RPMI8226 (cell line): ENCODE results near the gene CPA5.
A peak's percentile ranks its signal among the peaks of the same experiment; 100 is the strongest.

Source experiments
- DNase-seq: peaks from one replicate; pipeline ENCODE4 v3.0.0-alpha.2; 2015

The CPA5 gene

DNA sequence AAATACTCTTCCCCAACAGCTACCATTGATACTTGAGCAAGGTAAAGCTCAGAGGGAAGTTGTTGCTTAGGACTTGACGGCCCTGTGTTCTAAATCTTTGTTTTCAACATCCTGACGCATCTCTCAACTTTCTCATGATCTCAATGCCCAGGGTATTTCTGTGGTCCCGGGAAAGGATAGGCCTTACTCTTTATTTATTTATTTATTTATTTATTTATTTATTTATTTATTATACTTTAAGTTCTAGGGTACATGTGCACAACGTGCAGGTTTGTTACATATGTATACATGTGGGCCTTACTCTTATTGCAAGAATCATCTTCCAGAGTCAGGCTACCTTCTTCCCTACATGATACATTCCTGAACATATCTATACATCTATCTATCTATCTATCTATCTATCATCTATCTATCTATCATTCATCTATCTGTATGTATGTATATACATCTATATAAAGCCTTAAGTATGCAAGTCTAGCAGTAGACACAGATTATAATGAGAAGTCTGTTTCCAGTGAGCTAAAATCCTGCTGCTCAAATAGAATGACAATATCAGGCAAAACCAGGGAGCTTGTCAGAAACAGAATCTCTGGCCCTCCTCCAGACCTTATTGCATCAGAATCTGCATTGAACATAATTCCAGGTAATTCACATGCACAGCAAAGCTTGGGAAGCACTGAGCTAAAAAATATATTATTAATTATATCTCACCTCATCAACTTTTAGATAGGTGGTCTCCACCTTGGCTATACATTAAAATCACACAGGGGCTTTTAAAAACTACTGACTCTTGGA is 12.2 kb upstream of the CPA5 start:
- no peak for DNase-seq

DNA sequence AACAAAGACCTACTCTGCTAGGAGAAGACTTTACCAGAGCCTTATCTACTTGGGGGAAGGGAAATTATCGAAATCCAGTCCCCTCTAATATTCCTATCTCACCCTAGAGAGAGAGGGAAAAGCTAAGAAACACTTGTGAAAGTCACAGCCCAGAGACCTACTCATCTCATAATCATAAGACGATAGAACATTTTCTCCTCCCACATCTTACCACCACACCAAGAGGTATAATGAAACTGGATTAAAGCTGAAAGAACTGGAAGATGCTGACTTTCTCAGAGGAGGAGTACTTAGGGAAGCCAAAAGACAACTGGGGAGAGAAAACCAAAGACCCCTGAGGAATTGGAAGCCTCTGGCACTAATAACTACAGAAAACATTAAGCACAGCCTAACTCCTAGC is 10.8 kb upstream of the CPA5 start:
- no peak for DNase-seq

DNA sequence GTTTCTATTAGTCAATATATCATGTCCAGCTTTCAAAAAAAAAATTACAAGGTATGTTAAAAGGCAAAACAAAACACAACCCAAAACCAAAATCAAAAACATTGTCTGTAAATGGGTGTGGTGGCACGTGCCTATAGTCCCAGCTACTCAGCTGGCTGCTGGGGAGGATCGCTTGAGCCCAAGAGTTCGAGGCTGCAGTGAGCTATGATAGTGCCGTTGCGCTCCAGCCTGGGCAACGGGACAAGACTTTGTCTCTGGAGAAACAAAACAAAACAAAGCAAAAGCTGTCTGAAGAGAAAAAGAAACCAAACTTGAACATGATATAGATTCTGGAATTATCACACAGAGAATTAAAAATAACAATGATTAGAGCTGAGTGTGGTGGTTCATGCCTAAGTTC is 10.3 kb upstream of the CPA5 start:
- no peak for DNase-seq

DNA sequence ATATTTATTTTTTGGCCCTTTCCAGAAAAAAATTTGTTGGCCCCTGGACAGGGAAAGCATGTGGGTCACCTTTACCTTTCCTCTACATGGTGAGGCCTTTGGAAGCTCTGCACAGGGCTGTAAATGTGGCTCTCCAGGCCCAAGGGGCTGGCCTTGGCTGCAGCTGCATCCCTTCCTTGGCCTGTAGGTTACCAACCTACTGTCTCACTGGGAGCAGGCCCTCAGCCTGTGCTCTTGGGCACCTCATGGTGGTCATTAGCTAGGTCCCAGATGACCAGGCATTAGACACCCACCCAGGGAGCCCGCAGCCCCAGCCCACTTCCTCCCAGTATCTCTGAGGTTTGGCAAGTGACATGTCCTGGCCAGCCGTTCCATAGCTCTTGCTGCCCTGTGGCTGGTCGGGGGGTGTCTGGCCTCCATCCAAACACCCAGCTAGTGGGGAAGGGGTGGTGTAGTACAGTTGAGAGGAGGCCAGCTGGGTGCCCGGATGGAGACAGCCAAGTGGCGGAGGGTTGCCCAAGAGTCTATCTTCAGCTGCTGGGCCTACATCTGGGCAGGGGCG is 7.1 kb upstream of the CPA5 start:
- DNase-seq = no peak

DNA sequence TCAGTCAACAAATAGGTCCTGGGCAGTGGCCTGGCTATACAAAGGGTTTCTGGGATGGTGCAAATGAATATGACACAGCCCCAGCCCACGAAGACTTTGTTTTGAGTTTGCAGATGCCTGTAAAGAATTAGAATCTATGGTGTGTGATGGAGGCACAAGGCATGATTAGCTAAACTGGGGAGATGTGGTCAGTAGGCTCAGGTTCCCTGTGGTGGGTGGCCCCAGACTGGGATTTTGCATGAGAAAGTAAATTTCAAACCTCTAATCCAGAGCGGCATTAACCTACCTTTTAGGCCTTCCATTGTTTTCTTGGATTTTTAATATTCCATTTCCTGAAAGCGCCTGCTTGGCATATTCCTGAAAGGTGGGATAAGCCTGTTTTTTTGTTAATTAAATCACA is 6.4 kb upstream of the CPA5 start:
- DNase-seq = no peak

DNA sequence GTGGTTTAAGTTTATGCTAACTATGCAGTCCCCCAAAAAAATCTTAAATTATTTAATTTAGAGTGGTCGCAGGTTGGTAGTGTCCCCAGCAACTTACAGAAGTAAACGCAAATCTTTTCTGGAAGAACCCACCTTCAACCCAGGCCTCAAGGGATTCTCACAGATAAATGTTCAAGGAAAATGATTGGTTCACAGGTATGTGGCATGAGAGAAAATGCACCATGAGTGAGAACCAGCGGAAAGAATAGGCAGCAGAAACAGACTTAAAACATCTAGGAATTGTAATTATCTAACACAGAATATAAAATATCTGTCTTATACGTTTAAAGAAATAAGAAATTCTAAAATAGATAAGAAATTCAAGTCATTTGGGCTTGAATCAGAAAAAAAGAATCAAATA is 2.7 kb upstream of the CPA5 start:
- DNase-seq = no peak

DNA sequence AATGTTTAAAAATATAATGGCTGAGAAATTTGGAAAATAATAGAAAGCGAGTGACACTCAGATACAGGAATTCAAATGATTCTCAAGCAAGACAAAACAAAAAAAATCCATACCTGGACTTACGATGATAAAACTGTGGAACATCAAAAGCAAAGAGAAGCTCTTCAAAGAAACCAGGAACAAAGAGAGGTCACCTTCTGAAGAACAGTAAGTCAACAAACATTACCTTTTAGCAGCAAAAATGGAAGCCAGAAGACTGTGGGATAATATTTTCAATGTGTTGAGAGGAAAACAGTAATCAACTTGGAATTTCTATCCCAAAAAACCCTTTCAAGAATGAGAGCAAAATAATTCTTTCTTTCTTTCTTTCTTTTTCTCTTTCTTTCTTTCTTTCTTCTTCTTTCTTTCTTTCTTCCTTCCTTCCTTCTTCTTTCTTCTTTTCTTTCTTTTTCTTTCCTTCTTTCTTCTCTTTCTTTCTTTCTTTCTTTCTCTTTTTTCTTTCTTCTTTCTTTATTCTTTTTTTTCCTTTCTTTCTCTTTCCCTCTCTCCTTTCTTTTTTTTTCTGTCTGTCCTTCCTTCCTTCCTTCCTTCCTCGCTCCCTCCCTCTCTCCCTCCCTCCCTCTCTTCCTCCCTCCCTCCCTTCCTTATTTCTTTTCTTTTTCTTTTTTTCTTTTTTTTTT is 1.8 kb upstream of the CPA5 start:
- no peak for DNase-seq

DNA sequence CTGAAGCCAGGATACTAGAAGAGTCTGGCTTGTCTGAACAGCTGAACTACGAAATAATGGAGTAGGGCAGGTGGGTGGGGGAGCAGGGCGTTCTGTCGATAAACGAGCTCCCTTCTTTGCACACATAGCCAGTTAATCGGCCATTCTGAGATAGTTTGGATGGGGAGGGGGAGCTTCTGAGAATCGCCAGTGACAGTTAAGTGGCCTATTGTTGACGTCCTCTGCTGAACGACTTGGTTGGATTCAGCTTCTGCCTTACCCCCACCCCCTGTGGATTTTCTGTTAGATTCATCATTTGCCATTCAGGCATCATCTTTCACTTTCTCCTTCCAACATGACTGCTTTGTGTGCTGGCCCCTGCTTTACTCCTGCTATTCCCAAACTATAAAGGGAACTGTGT is 520 bp downstream of the CPA5 start:
- DNase-seq = no peak

DNA sequence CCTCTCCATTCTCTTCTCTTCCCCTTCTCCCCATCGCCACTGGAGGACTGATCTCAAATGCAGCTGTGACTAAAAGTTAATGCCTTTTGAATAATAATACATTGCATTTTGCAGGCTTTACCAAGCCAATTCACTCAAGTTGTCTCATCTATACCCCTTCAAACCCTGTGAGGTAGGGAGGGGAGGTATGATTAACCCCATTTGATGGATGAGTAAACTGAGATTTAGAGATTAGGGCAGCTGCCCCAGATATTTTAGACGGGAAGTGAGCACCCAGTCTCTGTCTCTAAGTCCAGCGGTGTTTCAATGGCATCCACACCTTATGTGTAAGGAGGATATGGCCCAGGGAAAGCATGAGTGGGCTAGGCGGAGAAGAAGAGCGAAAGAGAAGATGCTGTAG is 1.1 kb downstream of the CPA5 start:
- DNase-seq = no peak

DNA sequence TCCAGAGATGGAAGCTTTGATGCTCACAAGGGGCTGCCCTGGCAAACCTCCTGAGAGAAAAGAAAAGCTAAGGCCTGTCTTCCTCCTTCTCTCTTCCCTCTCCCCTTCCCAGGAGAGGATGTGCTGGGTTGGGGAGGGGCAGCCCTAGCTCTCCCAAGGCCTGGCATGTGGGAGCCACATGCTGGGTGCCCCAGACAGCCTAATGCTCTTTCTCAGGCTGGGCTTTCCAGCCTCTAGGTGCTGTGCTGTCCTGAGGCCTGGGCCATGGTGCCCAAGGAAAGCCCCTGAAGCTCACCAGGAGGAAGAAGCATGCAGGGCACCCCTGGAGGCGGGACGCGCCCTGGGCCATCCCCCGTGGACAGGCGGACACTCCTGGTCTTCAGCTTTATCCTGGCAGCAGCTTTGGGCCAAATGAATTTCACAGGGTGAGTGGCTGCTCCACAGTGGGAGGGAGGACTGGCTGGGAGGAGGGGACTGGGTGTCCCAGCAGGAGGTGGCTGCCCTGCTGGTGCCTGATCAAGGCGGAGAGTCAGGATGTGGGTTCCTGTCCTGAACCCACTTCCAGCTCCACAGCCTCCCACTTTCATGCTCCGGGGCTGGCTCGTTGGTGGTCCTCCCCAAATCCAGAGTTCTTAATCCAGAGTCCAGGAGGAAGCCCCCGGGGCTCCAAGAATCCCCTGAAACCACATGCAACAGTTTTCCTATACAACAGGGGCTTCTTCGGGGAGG is 1.7 kb downstream of the CPA5 start:
- DNase-seq = no peak

DNA sequence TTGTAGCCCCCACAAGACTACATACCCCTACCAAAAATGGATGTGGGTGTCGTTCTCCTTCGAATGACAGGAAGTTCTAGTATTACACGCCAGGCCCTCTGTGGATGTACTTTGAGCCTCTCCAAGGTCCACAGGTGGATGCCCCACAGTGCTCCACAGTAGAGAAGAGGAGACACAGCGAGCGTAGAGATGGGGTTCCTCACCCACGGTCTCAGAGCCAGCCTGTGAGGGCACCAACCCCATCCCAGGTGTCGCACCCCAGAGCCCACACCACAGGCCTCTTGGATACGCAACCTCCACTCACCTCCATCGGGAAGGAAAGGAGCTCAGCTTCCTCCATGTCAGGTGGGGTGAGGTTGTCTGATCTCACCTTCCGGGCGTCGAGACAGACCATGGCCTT is 2.3 kb downstream of the CPA5 start:
- no peak for DNase-seq

DNA sequence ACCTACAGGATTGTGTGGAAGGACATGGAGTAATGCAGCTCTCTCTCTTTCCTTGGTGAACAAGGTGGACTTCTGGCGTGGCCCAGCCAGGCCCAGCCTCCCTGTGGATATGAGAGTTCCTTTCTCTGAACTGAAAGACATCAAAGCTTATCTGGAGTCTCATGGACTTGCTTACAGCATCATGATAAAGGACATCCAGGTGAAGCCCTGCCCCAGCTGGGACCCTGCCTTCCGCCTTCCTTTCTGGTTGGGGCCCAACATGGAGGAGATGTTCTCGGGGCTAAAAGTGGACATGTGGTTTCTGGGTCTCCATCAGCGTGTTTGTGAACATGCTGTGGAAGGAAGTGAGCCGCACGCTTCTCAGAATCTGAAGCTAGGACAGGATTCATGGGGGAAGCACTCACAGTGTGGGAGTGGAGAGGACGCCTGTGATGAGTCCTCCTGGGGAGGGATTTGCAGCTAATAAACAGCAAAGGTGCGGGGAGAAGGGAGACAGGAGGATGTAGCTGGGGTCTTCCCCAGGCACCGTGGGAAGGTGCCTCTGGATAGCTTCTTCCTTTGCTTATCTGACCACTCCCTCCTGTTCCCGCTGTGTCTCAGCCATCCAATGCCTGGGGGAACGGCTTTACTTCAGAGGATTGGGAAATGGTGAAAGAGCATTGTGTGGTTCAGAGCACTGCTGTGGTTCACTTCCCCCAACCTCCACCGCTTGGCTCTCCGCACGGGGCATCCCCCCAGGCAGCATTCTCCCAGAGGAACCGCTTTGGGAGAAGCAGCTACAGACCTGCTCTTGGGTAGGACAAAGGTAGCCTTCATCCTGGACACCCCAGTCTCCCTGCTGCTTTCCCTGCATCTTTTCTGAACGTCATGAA is 5.5 kb downstream of the CPA5 start:
- no peak for DNase-seq

DNA sequence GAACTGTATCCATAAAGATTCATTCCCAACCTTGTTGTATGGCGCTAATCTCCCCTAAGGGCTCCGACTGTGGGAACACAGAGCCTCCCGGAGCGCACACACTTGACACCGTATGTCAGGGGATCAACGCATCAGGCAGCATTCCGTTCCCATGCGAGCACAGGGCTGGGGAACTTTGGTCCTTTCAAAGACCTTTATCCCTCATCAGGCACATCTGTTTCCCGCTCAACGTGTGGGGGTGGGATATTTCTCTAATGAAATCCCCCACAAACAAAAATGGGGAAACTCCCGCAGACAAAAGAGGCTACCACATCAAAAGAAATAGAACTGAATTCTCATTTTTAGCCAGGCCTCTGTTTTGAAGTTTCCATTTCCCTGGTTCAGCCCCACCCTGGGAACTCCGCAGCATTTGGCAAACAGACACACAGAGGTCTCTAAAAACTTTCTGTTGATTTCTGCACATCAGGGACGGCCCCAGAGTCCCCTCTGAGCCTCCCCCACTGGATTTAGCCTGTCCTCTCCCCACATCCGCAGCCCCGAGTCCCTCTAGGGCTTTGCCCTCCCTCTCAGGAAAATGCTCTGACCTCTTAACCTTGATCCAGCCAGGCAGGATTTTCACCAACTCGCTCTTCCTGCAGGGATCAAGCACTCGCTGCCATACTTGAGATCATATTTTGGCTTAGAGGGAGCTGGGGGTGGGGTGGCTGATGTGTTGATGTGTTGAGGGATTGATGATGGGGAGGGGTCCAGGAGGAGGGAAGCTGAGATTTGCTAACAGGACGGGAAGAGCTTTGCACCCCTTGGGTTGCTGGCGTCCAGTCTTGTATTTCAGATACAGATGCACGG is 6.6 kb downstream of the CPA5 start:
- DNase-seq = no peak

DNA sequence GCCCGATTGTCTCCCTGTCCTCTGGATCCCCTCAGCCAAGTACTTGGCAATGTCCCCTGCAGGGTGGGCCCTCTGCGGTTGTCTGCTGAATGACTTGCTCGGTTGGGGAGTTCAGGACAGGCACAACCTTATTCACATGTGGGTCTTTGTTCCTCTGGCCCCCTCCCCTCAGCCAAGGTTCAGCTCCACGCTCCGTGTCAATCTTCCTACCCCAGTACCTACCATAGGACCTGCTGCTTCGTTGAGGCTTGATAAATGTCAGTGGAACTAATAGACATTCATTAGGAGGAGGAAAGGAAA is 7.1 kb downstream of the CPA5 start:
- no peak for DNase-seq

DNA sequence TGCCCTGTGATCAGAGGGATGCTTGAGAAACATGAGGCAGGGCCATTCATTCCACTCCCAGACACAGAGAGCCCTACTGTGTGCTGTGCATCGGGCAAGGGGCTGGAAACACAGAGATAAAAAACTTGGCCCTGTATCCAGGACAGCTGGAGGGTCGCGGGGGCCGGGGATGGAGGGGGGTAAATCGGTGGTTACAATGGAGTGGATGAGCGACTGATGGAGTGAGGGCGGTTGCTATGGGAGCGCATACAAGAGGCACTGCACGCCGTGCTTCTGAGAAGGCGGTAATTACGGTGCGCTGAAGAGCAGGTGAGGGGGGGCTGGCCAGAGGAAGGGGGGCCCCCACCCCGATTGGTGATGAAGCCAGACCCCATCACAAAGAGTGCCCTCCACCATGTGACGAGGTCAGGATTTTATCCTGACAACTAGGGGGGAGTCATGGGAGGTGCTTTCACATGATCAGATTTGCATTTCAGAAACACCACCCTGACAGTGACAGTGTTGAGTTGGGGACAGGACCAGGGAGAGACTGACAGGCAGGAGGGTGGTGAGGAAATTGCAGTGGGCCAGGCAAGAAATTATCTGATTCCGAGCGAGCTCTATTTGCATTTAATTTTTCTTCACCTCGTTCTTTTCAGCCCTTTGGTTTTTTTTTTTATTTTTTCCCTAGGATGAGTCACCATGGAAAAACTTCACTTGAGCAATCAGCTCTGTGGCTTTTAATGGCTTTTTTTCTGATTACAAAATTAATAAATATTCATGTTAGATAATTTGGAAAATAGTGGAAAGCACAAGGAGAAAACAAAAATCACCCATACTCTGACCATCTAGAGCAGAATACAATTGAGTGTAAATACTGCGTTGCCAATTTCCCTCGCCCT is 7.8 kb downstream of the CPA5 start:
- DNase-seq = no peak

DNA sequence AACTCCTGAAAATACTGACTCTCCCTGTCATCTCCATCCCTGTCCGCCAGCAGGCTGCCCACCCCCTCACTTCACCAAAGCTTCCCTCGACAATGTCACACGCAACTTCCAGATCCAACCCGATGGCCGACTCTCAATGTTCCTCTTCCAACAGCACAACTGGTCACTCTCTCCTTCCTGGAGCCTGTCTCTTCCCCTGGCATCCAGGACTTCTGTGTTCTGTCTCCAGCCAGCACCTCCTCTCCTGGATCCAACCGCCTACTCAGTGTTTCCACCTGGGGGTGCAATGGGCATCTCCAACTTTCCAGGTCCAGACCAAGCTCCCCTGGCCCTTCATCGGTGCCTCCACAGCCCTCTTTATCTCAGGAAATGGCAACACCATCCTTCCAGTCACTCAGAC is 8.6 kb downstream of the CPA5 start:
- DNase-seq = no peak

DNA sequence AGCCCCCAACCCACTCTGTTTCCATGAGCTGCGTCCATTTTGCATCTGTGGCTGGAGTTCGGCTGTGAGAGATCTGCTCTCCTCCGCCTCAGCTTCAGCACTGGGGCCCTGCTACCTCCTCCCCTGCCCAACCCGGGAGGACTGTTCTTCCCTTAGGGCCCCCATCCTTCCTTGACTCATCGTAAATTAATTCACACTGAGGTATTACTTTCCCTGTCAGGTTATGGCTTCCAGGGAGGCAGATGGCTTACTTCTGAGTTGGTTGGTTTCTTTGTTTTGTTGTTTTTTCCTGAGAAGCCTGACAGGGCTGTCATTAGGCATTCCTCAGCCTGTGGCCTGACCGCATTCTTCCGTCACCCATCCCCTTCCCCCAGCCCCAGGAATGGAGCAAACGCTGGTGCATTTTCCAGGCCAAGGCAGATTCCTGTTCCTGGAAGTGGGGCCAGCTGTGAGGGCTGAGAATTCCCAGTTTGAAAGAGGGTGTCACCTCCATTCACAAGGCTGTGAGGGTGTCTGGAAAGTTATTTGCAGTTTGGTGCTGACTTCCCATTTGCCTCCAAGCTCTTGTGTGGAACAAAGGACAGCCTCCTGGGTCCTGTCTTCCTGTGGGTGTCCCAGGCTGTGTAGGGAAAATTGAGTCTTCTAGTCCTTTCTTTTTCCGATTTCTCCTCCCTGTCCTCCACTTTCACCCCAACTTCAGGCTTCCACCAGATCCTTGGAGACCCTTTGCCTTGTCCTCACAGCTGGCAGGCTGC is 11.7 kb downstream of the CPA5 start:
- DNase-seq = no peak

DNA sequence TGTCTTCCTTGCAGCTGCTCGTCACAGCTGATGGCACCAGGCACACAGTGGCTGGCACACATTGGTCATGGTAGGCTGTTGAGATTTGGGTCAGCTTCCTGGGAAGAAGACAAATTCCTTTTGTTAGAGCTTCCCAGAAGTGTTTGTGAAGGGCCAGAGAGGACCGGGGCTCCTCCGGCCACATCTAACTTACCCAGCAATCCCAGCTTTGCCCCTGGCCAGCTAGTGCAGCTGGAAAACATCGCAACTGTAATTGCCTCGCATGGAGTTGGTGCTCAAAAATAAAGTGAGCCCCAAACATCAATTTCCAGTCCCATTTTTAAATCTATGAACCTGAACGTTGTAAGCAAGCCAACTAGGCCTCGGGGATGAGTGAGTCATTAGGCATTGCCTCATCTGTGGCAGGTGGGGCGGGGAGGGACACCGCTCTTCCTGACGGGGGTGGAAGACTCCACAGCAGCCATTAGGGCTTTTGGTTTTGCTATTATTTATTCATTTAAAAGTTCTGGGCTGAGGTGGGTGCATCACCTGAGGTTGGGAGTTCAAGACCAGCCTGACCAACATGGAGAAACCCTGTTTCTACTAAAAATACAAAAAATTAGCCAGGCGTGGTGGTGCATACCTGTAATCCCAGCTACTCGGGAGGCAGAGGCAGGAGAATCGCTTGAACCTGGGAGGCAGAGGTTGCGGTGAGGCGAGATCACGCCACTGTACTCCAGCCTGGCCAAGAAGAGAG is 12.4 kb downstream of the CPA5 start:
- DNase-seq = peak; percentile 47

DNA sequence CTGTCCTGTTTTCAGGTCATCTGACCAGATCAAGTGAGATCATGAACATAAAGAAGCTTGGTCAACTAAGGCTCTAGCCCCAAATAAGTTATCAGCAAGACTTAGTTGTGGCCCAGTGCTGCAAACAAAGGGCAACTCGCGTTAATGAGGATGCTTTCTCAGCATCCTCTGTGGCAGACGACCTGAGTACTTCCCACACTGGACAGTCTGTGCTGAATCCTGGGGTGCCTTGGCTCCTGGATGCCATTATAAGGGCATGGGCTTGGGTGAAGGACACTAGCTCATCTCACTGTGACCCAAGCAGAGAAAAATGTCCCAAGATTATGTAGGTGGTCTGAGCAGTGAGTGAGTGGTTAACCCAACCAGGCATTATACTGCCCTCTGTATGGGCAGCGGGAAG is 13.9 kb downstream of the CPA5 start:
- DNase-seq = no peak
